Gastrocnemius medialis (tissue), 4 donors: ENCODE results near the gene P4HA2.

Source experiments
- CTCF ChIP-seq, 5 experiments: fragments of 450-650 bp in 3 of 5; fragments of 200-600 bp in 2 of 5; sonication (generic) in 2 of 5; IDR thresholded peaks in 4 of 5; conservative IDR thresholded peaks in 1 of 5; 1 replicate in 4 of 5; 2 replicates in 1 of 5; pipeline ENCODE4 v1.5.1; 2016 to 2019; ENCODE audit warnings: antibody characterized with exemption in 5 of 5, mild to moderate bottlenecking in 3 of 5, moderate library complexity in 3 of 5
- POLR2A ChIP-seq, 2 donors: fragments of 450-650 bp; IDR thresholded peaks; one replicate each; pipeline ENCODE4 v1.6.1; 2017; ENCODE audit warnings: antibody characterized with exemption in 2 of 2, mild to moderate bottlenecking in 2 of 2, moderate library complexity in 2 of 2

DNA sequence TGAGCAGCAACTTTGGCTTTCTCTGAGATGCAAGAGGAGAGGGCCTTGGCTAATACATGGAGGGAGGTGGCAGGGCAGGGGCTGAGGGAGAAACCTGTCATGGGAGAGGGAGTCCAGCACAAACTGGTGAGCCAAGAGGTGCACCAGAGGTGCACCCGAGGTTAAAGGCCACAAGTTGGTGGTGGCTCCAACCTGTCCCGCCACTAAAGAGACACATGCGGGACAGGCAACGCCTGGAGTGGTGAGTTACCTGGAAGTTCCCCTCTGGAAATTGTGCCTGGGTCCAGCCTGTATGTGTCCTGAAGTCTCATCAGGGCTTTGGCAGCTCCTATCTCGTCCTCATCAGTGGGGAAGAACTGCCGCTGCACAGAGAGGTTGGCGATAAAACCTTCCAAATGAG, 14.0 kb downstream of the P4HA2 start:
- no peak for TF ChIP-seq CTCF (IDR thresholded peaks at IDR 0.05 in 4 of 5, conservative IDR thresholded peaks at IDR 0.05 in 1 of 5)
- TF ChIP-seq POLR2A (IDR thresholded peaks at IDR 0.05), result no peak
